Retinal pigment epithelial cell (primary cell): ENCODE data around the gene LRP1.

Experiments used
- DNase-seq: peaks from one replicate; pipeline ENCODE4 v3.0.0-alpha.2; 2010; ENCODE audit warnings: low read depth
- H3K4me3 ChIP-seq: 2 replicates; pipeline ENCODE4 v1.5.1; 2011; ENCODE audit warnings: mild to moderate bottlenecking, low read length, control low read depth, moderate library complexity
- TF ChIP-seq, protein P1 (sequence below): conservative IDR thresholded peaks from 2 replicates; pipeline ENCODE4 v1.5.1; 2011; ENCODE audit warnings: low read depth, low read length, control low read depth, inconsistent platforms

The LRP1 gene

DNA sequence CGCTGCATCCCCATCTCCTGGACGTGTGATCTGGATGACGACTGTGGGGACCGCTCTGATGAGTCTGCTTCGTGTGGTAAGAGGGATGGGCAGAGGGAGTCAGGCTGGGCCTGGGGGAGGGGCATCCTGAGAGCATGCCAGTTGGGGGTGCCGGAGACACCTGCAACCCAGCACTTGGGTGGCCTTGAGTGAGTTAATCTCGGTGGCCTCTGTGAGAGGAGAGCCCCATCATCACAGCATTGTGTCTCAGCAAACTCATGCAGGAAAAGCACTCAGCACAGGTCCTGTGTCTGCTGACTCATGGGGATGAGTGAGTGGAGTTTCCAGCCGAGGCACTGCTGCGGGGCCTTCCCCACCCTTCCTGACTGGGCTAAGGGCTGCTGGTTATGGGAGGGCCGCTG, 38.7 kb downstream of the LRP1 start:
- no peak for DNase-seq
- no peak overlapping the region for H3K4me3 ChIP-seq
- TF ChIP-seq, protein P1, sequence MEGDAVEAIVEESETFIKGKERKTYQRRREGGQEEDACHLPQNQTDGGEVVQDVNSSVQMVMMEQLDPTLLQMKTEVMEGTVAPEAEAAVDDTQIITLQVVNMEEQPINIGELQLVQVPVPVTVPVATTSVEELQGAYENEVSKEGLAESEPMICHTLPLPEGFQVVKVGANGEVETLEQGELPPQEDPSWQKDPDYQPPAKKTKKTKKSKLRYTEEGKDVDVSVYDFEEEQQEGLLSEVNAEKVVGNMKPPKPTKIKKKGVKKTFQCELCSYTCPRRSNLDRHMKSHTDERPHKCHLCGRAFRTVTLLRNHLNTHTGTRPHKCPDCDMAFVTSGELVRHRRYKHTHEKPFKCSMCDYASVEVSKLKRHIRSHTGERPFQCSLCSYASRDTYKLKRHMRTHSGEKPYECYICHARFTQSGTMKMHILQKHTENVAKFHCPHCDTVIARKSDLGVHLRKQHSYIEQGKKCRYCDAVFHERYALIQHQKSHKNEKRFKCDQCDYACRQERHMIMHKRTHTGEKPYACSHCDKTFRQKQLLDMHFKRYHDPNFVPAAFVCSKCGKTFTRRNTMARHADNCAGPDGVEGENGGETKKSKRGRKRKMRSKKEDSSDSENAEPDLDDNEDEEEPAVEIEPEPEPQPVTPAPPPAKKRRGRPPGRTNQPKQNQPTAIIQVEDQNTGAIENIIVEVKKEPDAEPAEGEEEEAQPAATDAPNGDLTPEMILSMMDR = no peak

DNA sequence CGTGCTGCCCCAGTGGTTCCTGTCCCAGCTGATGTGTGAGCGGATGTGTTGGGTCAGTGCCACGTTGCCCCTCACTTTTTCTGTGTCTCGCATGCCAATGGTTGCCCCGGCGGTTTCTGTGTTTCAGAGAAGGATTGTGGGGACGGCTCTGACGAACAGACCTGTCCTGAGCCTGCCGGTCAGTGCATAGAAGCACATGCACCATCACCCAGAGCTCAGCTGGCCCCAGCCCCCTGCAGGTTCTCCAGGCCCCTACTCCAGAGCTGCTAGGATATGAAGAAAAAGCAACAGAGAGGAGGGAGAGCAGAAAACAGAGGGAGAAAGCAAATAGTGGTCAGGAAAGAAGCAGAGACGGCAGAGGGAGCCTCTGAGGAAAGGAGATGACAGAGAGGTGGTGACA, 39.8 kb downstream of the LRP1 start:
- no peak for DNase-seq
- no peak overlapping the region for H3K4me3 ChIP-seq
- TF ChIP-seq, protein P1 = no peak

DNA sequence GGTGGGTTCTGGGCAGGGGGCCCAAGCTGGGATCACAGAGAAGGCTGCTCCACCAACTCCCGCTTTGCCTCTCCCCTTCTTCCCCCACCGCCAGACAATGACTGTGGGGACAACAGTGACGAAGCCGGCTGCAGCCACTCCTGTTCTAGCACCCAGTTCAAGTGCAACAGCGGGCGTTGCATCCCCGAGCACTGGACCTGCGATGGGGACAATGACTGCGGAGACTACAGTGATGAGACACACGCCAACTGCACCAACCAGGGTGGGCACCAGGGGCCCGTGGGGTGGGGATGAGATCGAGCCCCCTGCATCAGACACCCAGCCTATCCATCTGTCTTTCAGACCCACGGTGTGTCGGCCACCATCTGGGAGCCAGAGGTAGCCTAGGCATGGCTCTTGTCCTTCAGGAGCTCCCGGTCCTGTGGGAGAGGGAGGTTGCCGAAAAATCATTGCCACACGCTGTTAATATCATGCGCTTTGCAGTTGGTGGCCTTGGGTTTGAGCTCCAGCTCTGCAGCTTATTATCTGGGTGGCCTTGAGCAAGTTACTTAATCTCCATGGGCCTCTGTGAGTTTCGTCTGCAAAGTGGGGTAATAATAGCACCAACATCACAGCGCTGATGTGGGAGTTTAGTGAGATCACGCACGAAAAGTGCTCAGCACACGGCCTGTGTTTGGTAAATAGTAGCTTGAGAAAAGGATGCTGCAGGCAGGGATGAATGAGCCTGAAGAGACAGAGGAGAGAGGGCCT, 40.9 kb downstream of the LRP1 start:
- DNase-seq = no peak
- TF ChIP-seq, protein P1 = no peak

DNA sequence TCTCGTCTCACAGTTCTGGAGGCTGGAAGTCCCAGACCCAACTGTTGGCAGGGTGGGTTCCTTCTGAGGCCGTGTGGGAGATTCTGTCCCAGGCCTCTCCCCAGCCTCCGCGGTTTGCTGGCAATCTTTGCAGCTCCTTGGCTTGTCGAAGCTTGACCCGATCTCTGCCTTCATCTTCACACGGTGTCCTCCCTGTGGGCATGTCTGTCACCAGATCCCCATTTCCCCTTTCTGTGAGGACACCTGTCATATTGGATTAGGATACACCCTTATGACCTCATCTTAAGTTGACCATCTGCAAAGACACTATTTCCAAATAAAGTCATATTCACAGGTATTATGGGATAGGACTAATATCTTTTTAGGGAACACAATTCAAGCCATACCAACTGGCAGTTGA, 41.7 kb downstream of the LRP1 start:
- TF ChIP-seq, protein P1 = no peak
- no peak for DNase-seq

More for the DNA sequence above, 40.9 kb downstream of the LRP1 start:
- H3K4me3 ChIP-seq = no peak overlapping the region

DNA sequence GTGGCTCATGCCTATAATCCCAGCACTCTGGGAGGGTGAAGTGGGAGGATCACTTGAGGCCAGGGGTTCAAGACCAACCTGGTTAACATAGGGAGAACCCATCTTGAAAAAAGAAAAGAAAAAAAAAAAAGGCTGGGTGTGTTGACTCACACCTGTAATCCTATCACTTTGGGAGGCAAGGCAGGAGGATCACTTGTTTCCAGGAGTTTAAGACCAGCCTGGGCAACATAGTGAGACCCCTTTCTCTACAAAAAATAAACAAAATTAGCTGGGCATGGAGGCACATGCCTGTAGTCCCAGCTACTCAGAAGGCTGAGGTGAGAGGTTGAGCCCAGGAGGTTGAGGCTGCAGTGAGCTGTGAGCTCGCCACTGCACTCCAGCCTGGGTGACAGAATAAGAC, 42.1 kb downstream of the LRP1 start:
- no peak overlapping the region for H3K4me3 ChIP-seq
- TF ChIP-seq, protein P1 = no peak
- no peak for DNase-seq

More for the DNA sequence above, 41.7 kb downstream of the LRP1 start:
- H3K4me3 ChIP-seq = no peak overlapping the region

DNA sequence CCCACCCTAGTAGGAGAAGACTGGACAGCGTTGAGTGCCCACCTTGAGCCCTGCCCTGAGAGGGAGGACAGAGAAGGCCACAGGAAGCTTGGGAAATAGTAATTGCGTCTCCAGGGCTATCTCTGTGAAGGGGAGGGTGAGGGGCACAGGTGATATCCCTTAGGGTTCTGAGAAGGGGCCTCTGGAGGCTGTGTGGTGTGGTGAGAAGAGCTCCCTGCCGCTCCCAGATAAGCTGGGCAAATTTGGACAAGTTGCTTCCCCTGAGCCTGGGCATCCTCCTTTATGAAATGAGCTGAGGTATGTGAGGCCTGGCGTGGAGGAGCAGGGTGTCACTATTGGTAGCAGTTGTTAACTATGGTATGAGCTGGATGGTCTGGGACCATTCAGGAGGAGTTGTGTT, 42.6 kb downstream of the LRP1 start:
- TF ChIP-seq, protein P1 = no peak
- no peak for DNase-seq

DNA sequence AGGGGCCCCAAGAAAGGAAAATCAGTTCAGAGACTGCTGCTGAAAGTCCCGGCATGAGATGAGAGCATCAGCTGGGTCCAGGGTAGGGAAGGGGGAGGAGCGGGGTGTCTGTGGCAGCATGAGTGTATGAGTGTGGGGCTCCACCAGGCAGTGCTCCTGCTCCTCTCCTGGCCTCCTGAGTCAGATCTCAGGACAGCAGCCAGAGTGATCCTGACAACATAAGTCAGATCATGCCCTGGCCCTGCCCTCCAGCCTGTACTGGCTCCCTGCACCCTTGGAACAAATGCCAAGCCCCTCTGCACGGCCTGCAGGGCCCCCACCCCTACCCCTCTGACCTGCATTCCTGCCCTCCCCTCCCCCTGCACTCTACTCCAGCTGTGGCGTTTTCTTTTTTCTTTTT, 43.4 kb downstream of the LRP1 start:
- TF ChIP-seq, protein P1 = no peak
- no peak overlapping the region for H3K4me3 ChIP-seq
- DNase-seq = no peak

More for the DNA sequence above, 42.6 kb downstream of the LRP1 start:
- H3K4me3 ChIP-seq = no peak overlapping the region
